Activated CD4-positive, CD25-positive, alpha-beta regulatory T cell treated with anti-CD3 and anti-CD28 coated beads, Interleukin-2, amount 50 U/mL, for 24 hours (primary cell): ENCODE measurements around the gene CSH1.
"Not testable (repeated sequence)": the region's sequence is repeated elsewhere in the genome, so short reads cannot be mapped to it uniquely, and the experiment has no call there.

Source experiments
- ATAC-seq, 2 donors: fragments of 150-1000 bp; cut with Tn5 transposase; one replicate each; pipeline ENCODE4 v1.10.0; 2021; ENCODE audit warnings: mild to moderate bottlenecking in 1 of 2, moderate library complexity in 1 of 2

CSH1 gene

GRCh38 chr17:63928172-63928666 is 31.8 kb upstream of the CSH1 start:
- ATAC-seq = no peak

GRCh38 chr17:63927464-63928171 is 31.2 kb upstream of the CSH1 start:
- no peak for ATAC-seq

- no peak for ATAC-seq
Measured at GRCh38 chr17:63926164-63926563, 29.8 kb upstream of the CSH1 start.

GRCh38 chr17:63925615-63926014 is 29.2 kb upstream of the CSH1 start:
- ATAC-seq = no peak

GRCh38 chr17:63922402-63922801 is 26.0 kb upstream of the CSH1 start:
- ATAC-seq = not testable (repeated sequence)

- ATAC-seq = not testable (repeated sequence)
Measured at GRCh38 chr17:63920779-63921178, 24.4 kb upstream of the CSH1 start.

- not testable (repeated sequence) for ATAC-seq
Measured at GRCh38 chr17:63920050-63920449, 23.7 kb upstream of the CSH1 start.

- peak; percentile 88 to 89 for ATAC-seq
Measured at GRCh38 chr17:63919311-63919723, 22.9 kb upstream of the CSH1 start.

GRCh38 chr17:63918789-63919305 is 22.5 kb upstream of the CSH1 start, which contains the start of gene GH1:
TSS of gene GH1 (minus strand) at chr17:63918839. CDS start at chr17:63918776, 63 bp downstream.
- not testable (repeated sequence) for ATAC-seq

GRCh38 chr17:63918305-63918704 is 21.9 kb upstream of the CSH1 start:
- ATAC-seq = no peak

- ATAC-seq = no peak
Measured at GRCh38 chr17:63917646-63918045, 21.3 kb upstream of the CSH1 start.

GRCh38 chr17:63917206-63917605 is 20.8 kb upstream of the CSH1 start:
- ATAC-seq = not testable (repeated sequence)

- ATAC-seq = no peak
Measured at GRCh38 chr17:63916566-63917185, 20.3 kb upstream of the CSH1 start.

- not testable (repeated sequence) for ATAC-seq
Measured at GRCh38 chr17:63915753-63916152, 19.4 kb upstream of the CSH1 start.

GRCh38 chr17:63914471-63914870 is 18.1 kb upstream of the CSH1 start:
- ATAC-seq = no peak

GRCh38 chr17:63911657-63912100 is 15.3 kb upstream of the CSH1 start:
- ATAC-seq = peak; percentile 73 to 76

- ATAC-seq = no peak
Measured at GRCh38 chr17:63911041-63911635, 14.8 kb upstream of the CSH1 start, which contains the start of gene CSHL1. TSS of gene CSHL1 (minus strand) at chr17:63911258. CDS start at chr17:63911196, 62 bp downstream.

GRCh38 chr17:63910096-63910495 is 13.7 kb upstream of the CSH1 start:
- ATAC-seq = no peak

- not testable (repeated sequence) for ATAC-seq
Measured at GRCh38 chr17:63909586-63909985, 13.2 kb upstream of the CSH1 start.

GRCh38 chr17:63907161-63907778 is 10.9 kb upstream of the CSH1 start:
- ATAC-seq = not testable (repeated sequence)

GRCh38 chr17:63904796-63905195 is 8.4 kb upstream of the CSH1 start:
- ATAC-seq = not testable (repeated sequence)

GRCh38 chr17:63903787-63904201 is 7.4 kb upstream of the CSH1 start:
- peak; percentile 44 to 47 for ATAC-seq

GRCh38 chr17:63901971-63902370 is 5.6 kb upstream of the CSH1 start:
- not testable (repeated sequence) for ATAC-seq
